Cardiac fibroblast (primary cell): ENCODE measurements around the gene A1BG.

Experiments
- DNase-seq, 2 donors: peaks; one replicate each; pipeline versions ENCODE4 v3.0.0 to v3.0.0-alpha.2; 2010; ENCODE audit warnings: low read depth in 2 of 2
- H3K4me3 ChIP-seq, 2 donors: replicated peaks in 1 of 2; 1 replicate in 1 of 2; 2 replicates in 1 of 2; pipeline ENCODE4 v1.5.1; 2011; ENCODE audit warnings: low read depth in 2 of 2, low read length in 2 of 2, mild to moderate bottlenecking in 2 of 2, moderate library complexity in 1 of 2
- CTCF ChIP-seq: IDR thresholded peaks from one replicate; pipeline ENCODE4 v1.5.1; 2011; ENCODE audit warnings: low read depth, mild to moderate bottlenecking, low read length, inconsistent platforms

Gene A1BG

GRCh38 chr19:58393725-58394033 is 40.4 kb upstream of the A1BG start:
- DNase-seq, result no peak
- no peak for TF ChIP-seq CTCF
- no peak overlapping the region for H3K4me3 ChIP-seq

- no peak overlapping the region for H3K4me3 ChIP-seq
- no peak for DNase-seq
- no peak for TF ChIP-seq CTCF
These were observed 39.8 kb upstream of the A1BG start for GRCh38 chr19:58392945-58393724.

GRCh38 chr19:58388175-58388526 is 34.9 kb upstream of the A1BG start:
- peak overlapping the region; percentile 79 to 87 for H3K4me3 ChIP-seq
- no peak for DNase-seq
- no peak for TF ChIP-seq CTCF

GRCh38 chr19:58387338-58388174 is 34.3 kb upstream of the A1BG start:
- TF ChIP-seq CTCF, result no peak
- no peak for DNase-seq
- H3K4me3 ChIP-seq, result peak overlapping the region; percentile 79 to 87

- DNase-seq, result peak; percentile 99
- TF ChIP-seq CTCF, result no peak
- H3K4me3 ChIP-seq, result peak within 1 kb of the TSS; percentile 79 to 87
These were observed 33.5 kb upstream of the A1BG start, which contains the start of gene RPS5 for GRCh38 chr19:58386576-58387337. Gene RPS5, plus strand, starts transcription at chr19:58387269. Its CDS starts 869 bp downstream, at chr19:58388138.

GRCh38 chr19:58385891-58386575 is 32.7 kb upstream of the A1BG start:
- TF ChIP-seq CTCF, result no peak
- H3K4me3 ChIP-seq, result peak overlapping the region; percentile 79 to 87
- no peak for DNase-seq
